Neural cell (in vitro differentiated cells): ENCODE results near the gene CCNDBP1. TPM values are rescaled to one million over a fixed set of nuclear protein-coding genes. Genes with fewer than 3 reads are reported as not detected.

Experiments used
- H2AFZ ChIP-seq: fragments of 200-600, 300-800 bp; sonication (generic), shearing (Covaris generic); 2 replicates; pipeline ENCODE4 v1.6.0; 2014; ENCODE audit warnings: low read depth, mild to moderate bottlenecking, antibody characterized with exemption, low read length, moderate library complexity
- H3F3A ChIP-seq: fragments of 200-600 bp; shearing (Covaris generic); 2 replicates; pipeline ENCODE4 v1.6.1; 2016; ENCODE audit warnings: mild to moderate bottlenecking, moderate library complexity, mixed read lengths, antibody characterized with exemption, low read length; ENCODE audit not compliant: insufficient read depth, poor library complexity, severe bottlenecking
- H3K27ac ChIP-seq: fragments of 200-600, 300-800 bp; sonication (generic), shearing (Covaris generic); 2 replicates; pipeline ENCODE4 v1.5.1; 2014; ENCODE audit warnings: mild to moderate bottlenecking, low read length, moderate library complexity
- H3K27me3 ChIP-seq: fragments of 300-800, 200-600 bp; sonication (generic), shearing (Covaris generic); 2 replicates; pipeline ENCODE4 v1.6.0; 2014; ENCODE audit warnings: mild to moderate bottlenecking, low read depth, low read length, moderate library complexity; ENCODE audit not compliant: insufficient read depth
- H3K36me3 ChIP-seq: fragments of 300-800, 200-600 bp; sonication (generic), shearing (Covaris generic); 2 replicates; pipeline ENCODE4 v1.5.1; 2014; ENCODE audit warnings: mild to moderate bottlenecking, antibody characterized with exemption, low read length, moderate library complexity; ENCODE audit not compliant: insufficient read depth
- H3K4me2 ChIP-seq: fragments of 300-800, 200-600 bp; sonication (generic), shearing (Covaris generic); 2 replicates; pipeline ENCODE4 v1.6.0; 2014; ENCODE audit warnings: mild to moderate bottlenecking, low read length
- H3K4me3 ChIP-seq: fragments of 300-800, 200-600 bp; sonication (generic), shearing (Covaris generic); 2 replicates; pipeline ENCODE4 v1.5.1; 2014; ENCODE audit warnings: mild to moderate bottlenecking, low read length, moderate library complexity
- H3K79me2 ChIP-seq: fragments of 200-600 bp; shearing (Covaris generic); replicated peaks from 2 replicates; pipeline ENCODE4 v1.6.0; 2014; ENCODE audit warnings: mild to moderate bottlenecking, low read length, moderate library complexity; ENCODE audit not compliant: insufficient read depth
- H3K9ac ChIP-seq: fragments of 300-800, 200-600 bp; sonication (generic), shearing (Covaris generic); 2 replicates; pipeline ENCODE4 v1.6.1; 2016; ENCODE audit warnings: mild to moderate bottlenecking, low read length, mixed read lengths
- H3K9me2 ChIP-seq: fragments of 200-600 bp; shearing (Covaris generic); 2 replicates; pipeline ENCODE4 v1.6.1; 2016; ENCODE audit warnings: mild to moderate bottlenecking, low read length, mixed read lengths; ENCODE audit not compliant: insufficient read depth
- H3K9me3 ChIP-seq: fragments of 200-600, 300-800 bp; sonication (generic), shearing (Covaris generic); 2 replicates; pipeline ENCODE4 v1.6.1; 2016; ENCODE audit warnings: mild to moderate bottlenecking, mixed run types, low read length, moderate library complexity, mixed read lengths
- H4K20me1 ChIP-seq: fragments of 200-600 bp; shearing (Covaris generic); 2 replicates; pipeline ENCODE4 v1.6.1; 2016; ENCODE audit warnings: mild to moderate bottlenecking, mixed run types; ENCODE audit not compliant: insufficient read depth
- EP300 ChIP-seq: fragments of 450-650 bp; conservative IDR thresholded peaks from 2 replicates; pipeline ENCODE4 v1.6.1; 2014; ENCODE audit warnings: antibody characterized with exemption, mild to moderate bottlenecking, moderate library complexity; ENCODE audit not compliant: poor library complexity, severe bottlenecking
- EZH2 ChIP-seq: fragments of 200-600, 300-800 bp; shearing (Covaris generic), sonication (generic); IDR thresholded peaks from 2 replicates; pipeline ENCODE4 v1.6.1; 2014; ENCODE audit warnings: antibody characterized with exemption, low read length, borderline replicate concordance, mild to moderate bottlenecking; ENCODE audit not compliant: insufficient read depth, poor library complexity, severe bottlenecking
- MXI1 ChIP-seq: fragments of 450-650 bp; conservative IDR thresholded peaks from 2 replicates; pipeline ENCODE4 v1.6.1; 2014; ENCODE audit warnings: antibody characterized with exemption, mild to moderate bottlenecking; ENCODE audit not compliant: poor library complexity, severe bottlenecking
- POLR2AphosphoS5 ChIP-seq: IDR thresholded peaks from 2 replicates; pipeline ENCODE4 v1.6.1; 2012
- RAD21 ChIP-seq: fragments of 450-650 bp; conservative IDR thresholded peaks from 2 replicates; pipeline ENCODE4 v1.6.1; 2014; ENCODE audit warnings: antibody characterized with exemption, mild to moderate bottlenecking, moderate library complexity
- SMC3 ChIP-seq: fragments of 450-650 bp; conservative IDR thresholded peaks from 2 replicates; pipeline ENCODE4 v1.6.1; 2014; ENCODE audit warnings: antibody characterized with exemption, mild to moderate bottlenecking, moderate library complexity; ENCODE audit not compliant: poor library complexity
- TAF1 ChIP-seq: IDR thresholded peaks from 2 replicates; pipeline ENCODE4 v1.6.1; 2012; ENCODE audit warnings: low read depth
- polyA plus RNA-seq: library from polyadenylated mRNA; depleted of rRNA; stranded (reverse); fragments of >200 nt; gene quantifications from 2 replicates; pipeline ENCODE4 v1.2.3, GENCODE V29; 2014
- TF ChIP-seq, protein P1 (sequence below): fragments of 450-650 bp; IDR thresholded peaks from 2 replicates; pipeline ENCODE4 v1.5.1; 2014; ENCODE audit warnings: antibody characterized with exemption, mild to moderate bottlenecking, moderate library complexity; ENCODE audit not compliant: poor library complexity, severe bottlenecking
- TF ChIP-seq, protein P2 (sequence below): IDR thresholded peaks from 2 replicates; pipeline ENCODE4 v1.6.1; 2012; ENCODE audit warnings: borderline replicate concordance

The CCNDBP1 gene
- polyA plus RNA-seq, 1 donor from 2014 or later = 67.6 TPM

DNA sequence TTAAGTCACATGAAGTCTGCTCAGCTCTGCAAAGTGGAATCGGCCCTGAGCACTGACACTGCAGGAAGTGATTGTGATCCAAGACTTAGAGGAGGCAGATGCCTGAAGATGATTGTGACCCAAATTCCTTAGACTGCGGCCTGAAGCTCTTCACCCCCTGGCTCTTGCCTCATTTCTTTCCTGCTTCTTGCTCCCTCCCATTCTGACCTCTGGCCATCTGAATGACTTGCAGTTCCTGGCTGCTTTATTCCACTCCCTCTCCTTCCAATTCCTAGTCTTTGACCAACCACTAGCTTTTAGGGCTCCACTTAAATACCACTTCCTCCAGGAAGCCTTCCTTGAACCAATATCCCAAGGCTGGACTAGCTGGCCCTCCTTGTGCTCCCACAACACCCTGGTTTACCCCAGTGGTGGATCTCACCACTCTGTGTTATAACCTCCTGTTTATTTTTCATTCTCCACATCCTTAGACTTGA, 45.5 kb downstream of the CCNDBP1 start:
- H3K4me2 ChIP-seq = no peak overlapping the region
- no peaks in the 10 kb centered on the region for H3K9me3 ChIP-seq
- no peak overlapping the region for H3K4me3 ChIP-seq
- TF ChIP-seq, protein P1, sequence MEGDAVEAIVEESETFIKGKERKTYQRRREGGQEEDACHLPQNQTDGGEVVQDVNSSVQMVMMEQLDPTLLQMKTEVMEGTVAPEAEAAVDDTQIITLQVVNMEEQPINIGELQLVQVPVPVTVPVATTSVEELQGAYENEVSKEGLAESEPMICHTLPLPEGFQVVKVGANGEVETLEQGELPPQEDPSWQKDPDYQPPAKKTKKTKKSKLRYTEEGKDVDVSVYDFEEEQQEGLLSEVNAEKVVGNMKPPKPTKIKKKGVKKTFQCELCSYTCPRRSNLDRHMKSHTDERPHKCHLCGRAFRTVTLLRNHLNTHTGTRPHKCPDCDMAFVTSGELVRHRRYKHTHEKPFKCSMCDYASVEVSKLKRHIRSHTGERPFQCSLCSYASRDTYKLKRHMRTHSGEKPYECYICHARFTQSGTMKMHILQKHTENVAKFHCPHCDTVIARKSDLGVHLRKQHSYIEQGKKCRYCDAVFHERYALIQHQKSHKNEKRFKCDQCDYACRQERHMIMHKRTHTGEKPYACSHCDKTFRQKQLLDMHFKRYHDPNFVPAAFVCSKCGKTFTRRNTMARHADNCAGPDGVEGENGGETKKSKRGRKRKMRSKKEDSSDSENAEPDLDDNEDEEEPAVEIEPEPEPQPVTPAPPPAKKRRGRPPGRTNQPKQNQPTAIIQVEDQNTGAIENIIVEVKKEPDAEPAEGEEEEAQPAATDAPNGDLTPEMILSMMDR = no peak
- TF ChIP-seq POLR2AphosphoS5 = no peak
- TF ChIP-seq, protein P2, sequence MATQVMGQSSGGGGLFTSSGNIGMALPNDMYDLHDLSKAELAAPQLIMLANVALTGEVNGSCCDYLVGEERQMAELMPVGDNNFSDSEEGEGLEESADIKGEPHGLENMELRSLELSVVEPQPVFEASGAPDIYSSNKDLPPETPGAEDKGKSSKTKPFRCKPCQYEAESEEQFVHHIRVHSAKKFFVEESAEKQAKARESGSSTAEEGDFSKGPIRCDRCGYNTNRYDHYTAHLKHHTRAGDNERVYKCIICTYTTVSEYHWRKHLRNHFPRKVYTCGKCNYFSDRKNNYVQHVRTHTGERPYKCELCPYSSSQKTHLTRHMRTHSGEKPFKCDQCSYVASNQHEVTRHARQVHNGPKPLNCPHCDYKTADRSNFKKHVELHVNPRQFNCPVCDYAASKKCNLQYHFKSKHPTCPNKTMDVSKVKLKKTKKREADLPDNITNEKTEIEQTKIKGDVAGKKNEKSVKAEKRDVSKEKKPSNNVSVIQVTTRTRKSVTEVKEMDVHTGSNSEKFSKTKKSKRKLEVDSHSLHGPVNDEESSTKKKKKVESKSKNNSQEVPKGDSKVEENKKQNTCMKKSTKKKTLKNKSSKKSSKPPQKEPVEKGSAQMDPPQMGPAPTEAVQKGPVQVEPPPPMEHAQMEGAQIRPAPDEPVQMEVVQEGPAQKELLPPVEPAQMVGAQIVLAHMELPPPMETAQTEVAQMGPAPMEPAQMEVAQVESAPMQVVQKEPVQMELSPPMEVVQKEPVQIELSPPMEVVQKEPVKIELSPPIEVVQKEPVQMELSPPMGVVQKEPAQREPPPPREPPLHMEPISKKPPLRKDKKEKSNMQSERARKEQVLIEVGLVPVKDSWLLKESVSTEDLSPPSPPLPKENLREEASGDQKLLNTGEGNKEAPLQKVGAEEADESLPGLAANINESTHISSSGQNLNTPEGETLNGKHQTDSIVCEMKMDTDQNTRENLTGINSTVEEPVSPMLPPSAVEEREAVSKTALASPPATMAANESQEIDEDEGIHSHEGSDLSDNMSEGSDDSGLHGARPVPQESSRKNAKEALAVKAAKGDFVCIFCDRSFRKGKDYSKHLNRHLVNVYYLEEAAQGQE = no peak
- no peak for TF ChIP-seq EP300
- TF ChIP-seq EZH2 = no peak
- no peak for TF ChIP-seq RAD21
- TF ChIP-seq MXI1 = no peak
- no peak for TF ChIP-seq TAF1
- no peak for TF ChIP-seq SMC3
- H3K79me2 ChIP-seq = no peaks in the 10 kb centered on the region
- H3K9me2 ChIP-seq = no peaks in the 10 kb centered on the region
- no peak overlapping the region for H2AFZ ChIP-seq
- no peaks in the 10 kb centered on the region for H3F3A ChIP-seq
- H3K9ac ChIP-seq = no peak overlapping the region
- no peak overlapping the region for H3K27ac ChIP-seq
- no peaks in the 10 kb centered on the region for H3K36me3 ChIP-seq
- H3K27me3 ChIP-seq = no peaks in the 10 kb centered on the region
- no peaks in the 10 kb centered on the region for H4K20me1 ChIP-seq

GRCh38 chr15:43232289-43232874, 47.2 kb downstream of the CCNDBP1 start:
- Histone ChIP-seq H3K27me3 (no peaks in the 10 kb centered on the region), H3K9me3 (no peaks in the 10 kb centered on the region), H3K4me2 (no peak overlapping the region), H4K20me1 (no peaks in the 10 kb centered on the region), H3K4me3 (no peak overlapping the region), H3F3A (no peaks in the 10 kb centered on the region), H3K9me2 (no peaks in the 10 kb centered on the region), H3K79me2 (no peaks in the 10 kb centered on the region), H3K36me3 (no peaks in the 10 kb centered on the region), H3K9ac (no peak overlapping the region), H2AFZ (no peak overlapping the region), H3K27ac (no peak overlapping the region)
- TF ChIP-seq EZH2 = no peak
- TF ChIP-seq POLR2AphosphoS5 = no peak
- TF ChIP-seq SMC3 = no peak
- no peak for TF ChIP-seq TAF1
- no peak for TF ChIP-seq EP300
- TF ChIP-seq, protein P2 = no peak
- TF ChIP-seq MXI1 = no peak
- no peak for TF ChIP-seq RAD21
- TF ChIP-seq, protein P1 = no peak
